Skeletal muscle satellite cell (primary cell): ENCODE results near the gene GAS1.

Experiments
- H3K27me3 ChIP-seq: 2 replicates; pipeline ENCODE4 v1.7.0; 2013; ENCODE audit warnings: low read length; ENCODE audit not compliant: control insufficient read depth, insufficient read depth
- H3K36me3 ChIP-seq: 2 replicates; pipeline ENCODE4 v1.7.0; 2013; ENCODE audit warnings: mild to moderate bottlenecking, control low read depth, low read length; ENCODE audit not compliant: insufficient read depth
- H3K4me1 ChIP-seq: 2 replicates; pipeline ENCODE4 v1.7.0; 2013; ENCODE audit warnings: low read length; ENCODE audit not compliant: control insufficient read depth, insufficient read depth
- H3K4me2 ChIP-seq: 2 replicates; pipeline ENCODE4 v1.7.0; 2013; ENCODE audit warnings: mild to moderate bottlenecking, low read length
- H3K4me3 ChIP-seq: 2 replicates; pipeline ENCODE4 v1.7.0; 2013; ENCODE audit warnings: low read length
- H3K9ac ChIP-seq: 2 replicates; pipeline ENCODE4 v1.7.0; 2013; ENCODE audit warnings: mild to moderate bottlenecking, low read depth, low read length, moderate library complexity
- H3K9me3 ChIP-seq: replicated peaks from 2 replicates; pipeline ENCODE4 v1.7.0; 2013; ENCODE audit warnings: mild to moderate bottlenecking, control low read depth, low read length

GAS1 gene

GRCh38 chr9:86912210-86912609 lies 35.1 kb downstream of the GAS1 start:
- Histone ChIP-seq H3K9me3 (no peaks in the 10 kb centered on the region), H3K9ac (no peak overlapping the region), H3K4me3 (no peak overlapping the region), H3K27me3 (peaks cover under 1% of the 10 kb centered on the region), H3K4me2 (no peak overlapping the region), H3K36me3 (no peaks in the 10 kb centered on the region), H3K4me1 (peaks cover 6% of the 10 kb centered on the region)

GRCh38 chr9:86909388-86909787 lies 37.9 kb downstream of the GAS1 start:
- no peak overlapping the region for H3K4me2 ChIP-seq
- H3K27me3 ChIP-seq, result peaks cover 3% of the 10 kb centered on the region
- peaks cover 6% of the 10 kb centered on the region for H3K4me1 ChIP-seq
- no peak overlapping the region for H3K9ac ChIP-seq
- H3K4me3 ChIP-seq, result no peak overlapping the region
- no peaks in the 10 kb centered on the region for H3K9me3 ChIP-seq
- no peaks in the 10 kb centered on the region for H3K36me3 ChIP-seq

GRCh38 chr9:86908261-86908660 lies 39.0 kb downstream of the GAS1 start:
- H3K27me3 ChIP-seq, result peaks cover 3% of the 10 kb centered on the region
- no peaks in the 10 kb centered on the region for H3K9me3 ChIP-seq
- peaks cover 9% of the 10 kb centered on the region for H3K4me1 ChIP-seq
- no peak overlapping the region for H3K9ac ChIP-seq
- H3K4me3 ChIP-seq, result no peak overlapping the region
- H3K4me2 ChIP-seq, result no peak overlapping the region
- H3K36me3 ChIP-seq, result no peaks in the 10 kb centered on the region

- Histone ChIP-seq H3K9me3 (no peaks in the 10 kb centered on the region), H3K4me1 (peaks cover 14% of the 10 kb centered on the region), H3K9ac (no peak overlapping the region), H3K4me3 (no peak overlapping the region), H3K27me3 (peaks cover 10% of the 10 kb centered on the region), H3K36me3 (no peaks in the 10 kb centered on the region), H3K4me2 (no peak overlapping the region)
Observed at GRCh38 chr9:86907346-86907745, 40.0 kb downstream of the GAS1 start.

GRCh38 chr9:86903734-86904085 lies 43.6 kb downstream of the GAS1 start:
- H3K9me3 ChIP-seq, result no peaks in the 10 kb centered on the region
- H3K4me3 ChIP-seq, result no peak overlapping the region
- peaks cover 23% of the 10 kb centered on the region for H3K27me3 ChIP-seq
- no peak overlapping the region for H3K9ac ChIP-seq
- peak overlapping the region; percentile 72 for H3K4me2 ChIP-seq
- peaks cover 8% of the 10 kb centered on the region for H3K4me1 ChIP-seq
- no peaks in the 10 kb centered on the region for H3K36me3 ChIP-seq

- H3K4me2 ChIP-seq, result peak overlapping the region; percentile 72
- H3K36me3 ChIP-seq, result no peaks in the 10 kb centered on the region
- H3K4me1 ChIP-seq, result peaks cover 8% of the 10 kb centered on the region
- H3K9me3 ChIP-seq, result no peaks in the 10 kb centered on the region
- H3K9ac ChIP-seq, result no peak overlapping the region
- peak overlapping the region; percentile 47 for H3K4me3 ChIP-seq
- H3K27me3 ChIP-seq, result peaks cover 23% of the 10 kb centered on the region
Observed at GRCh38 chr9:86902991-86903733, 44.1 kb downstream of the GAS1 start.

- Histone ChIP-seq H3K27me3 (peaks cover 23% of the 10 kb centered on the region), H3K4me1 (peaks cover 8% of the 10 kb centered on the region), H3K36me3 (no peaks in the 10 kb centered on the region), H3K9me3 (no peaks in the 10 kb centered on the region), H3K9ac (no peak overlapping the region), H3K4me3 (peak overlapping the region; percentile 47), H3K4me2 (peak overlapping the region; percentile 72)
Observed at GRCh38 chr9:86902586-86902985, 44.7 kb downstream of the GAS1 start.

- Histone ChIP-seq H3K4me2 (peak overlapping the region; percentile 72), H3K9ac (no peak overlapping the region), H3K4me3 (no peak overlapping the region), H3K4me1 (peaks cover 8% of the 10 kb centered on the region), H3K36me3 (no peaks in the 10 kb centered on the region), H3K9me3 (no peaks in the 10 kb centered on the region), H3K27me3 (peaks cover 22% of the 10 kb centered on the region)
Observed at GRCh38 chr9:86902176-86902575, 45.1 kb downstream of the GAS1 start.

GRCh38 chr9:86901511-86901910 lies 45.8 kb downstream of the GAS1 start:
- Histone ChIP-seq H3K9ac (no peak overlapping the region), H3K4me1 (peaks cover 8% of the 10 kb centered on the region), H3K36me3 (no peaks in the 10 kb centered on the region), H3K27me3 (peaks cover 20% of the 10 kb centered on the region), H3K9me3 (no peaks in the 10 kb centered on the region), H3K4me3 (no peak overlapping the region), H3K4me2 (no peak overlapping the region)
